GM19452 (cell line): ENCODE results near the gene TIGIT.

Experiments
- ATAC-seq: cut with Tn5 transposase; IDR thresholded peaks from one replicate; pipeline ENCODE4 v1.9.1; 2021; ENCODE audit not compliant: unreplicated experiment

Gene TIGIT

DNA sequence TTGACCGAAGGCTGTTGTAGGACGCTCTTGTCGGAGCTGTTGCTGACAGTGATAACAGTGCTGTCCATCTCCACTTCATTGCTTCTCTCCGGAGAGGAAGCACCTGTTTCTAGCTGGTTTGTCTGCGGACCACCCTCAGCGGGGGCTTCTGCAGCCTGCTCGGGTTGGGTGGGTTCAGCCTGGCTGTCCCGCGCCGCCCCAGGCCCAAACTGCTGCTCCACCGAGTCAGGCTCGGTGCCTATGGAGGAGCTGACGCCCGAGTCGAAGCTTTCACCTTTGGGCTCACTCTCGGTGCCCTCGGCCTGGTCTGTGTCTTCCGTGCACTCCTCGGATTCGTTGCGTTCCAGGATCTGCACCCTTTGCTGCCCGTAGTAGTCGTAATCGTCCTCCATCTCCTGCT lies 56.9 kb downstream of the TIGIT start:
- no peak for ATAC-seq

DNA sequence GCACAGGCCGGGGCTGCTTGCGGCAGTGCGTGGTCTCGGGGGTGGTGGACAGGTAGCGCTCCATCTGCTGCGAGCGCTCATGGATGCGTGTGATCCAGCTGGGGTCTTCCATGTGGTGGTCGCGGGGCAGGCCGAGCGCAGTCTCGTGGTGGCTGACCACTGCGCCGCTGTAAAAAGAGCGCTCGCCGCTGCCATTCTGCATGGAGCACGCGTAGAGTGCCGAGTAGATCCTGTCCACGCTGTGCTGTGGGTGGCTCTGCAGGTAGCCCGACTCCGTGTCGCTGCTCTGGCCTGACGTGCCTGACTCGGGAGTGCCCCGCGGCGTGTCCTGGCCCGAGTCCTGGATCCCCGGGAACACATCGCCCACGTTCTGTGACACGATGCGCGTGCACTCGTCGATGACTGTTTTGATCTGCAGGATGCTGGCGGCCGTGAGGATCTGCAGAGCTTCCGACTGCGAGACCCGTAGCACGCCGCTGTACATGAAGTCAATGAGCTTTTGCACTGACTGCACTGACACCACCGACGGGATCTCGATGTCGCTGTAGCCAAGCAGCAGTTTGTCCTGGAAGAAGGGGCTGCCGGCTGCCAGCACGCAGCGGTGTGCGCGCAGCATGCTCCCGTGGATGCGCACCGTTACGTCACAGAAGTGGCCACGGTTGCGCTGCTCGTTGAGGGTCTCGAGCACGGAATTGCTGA lies 57.4 kb downstream of the TIGIT start:
- ATAC-seq = no peak

DNA sequence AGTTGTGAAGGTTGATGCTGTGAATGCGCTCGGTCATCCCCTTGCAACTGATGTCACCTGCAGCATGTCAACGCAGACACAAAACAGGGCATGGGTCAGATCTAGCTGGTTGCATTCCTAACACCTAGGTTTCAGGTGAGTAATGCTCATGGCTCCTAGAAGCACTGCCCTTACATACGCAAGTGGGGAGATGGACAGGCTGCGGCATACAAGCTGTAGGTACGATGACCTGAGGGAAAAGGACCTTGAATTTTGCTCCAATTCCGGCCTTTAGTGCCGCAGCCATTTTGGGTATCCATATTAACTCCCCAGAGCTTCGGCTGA lies 58.0 kb downstream of the TIGIT start:
- ATAC-seq = no peak

DNA sequence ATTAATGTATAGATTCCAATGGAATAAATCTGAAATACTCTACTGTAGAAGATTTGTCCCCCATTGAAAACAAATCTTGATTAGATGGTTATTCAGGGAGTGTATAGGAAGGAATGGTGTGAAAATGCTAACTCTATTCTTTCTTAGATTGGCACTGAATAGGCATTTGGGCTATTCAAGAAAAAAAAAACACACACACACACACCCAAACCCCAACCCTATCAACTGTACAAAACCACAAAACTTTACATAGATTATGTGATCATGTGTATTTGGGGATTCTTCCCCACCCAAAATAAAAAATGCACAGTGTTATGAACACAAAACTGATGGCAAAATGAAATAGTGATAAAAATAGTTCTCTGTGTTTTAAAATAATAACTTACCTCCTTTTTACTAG lies 61.8 kb downstream of the TIGIT start:
- ATAC-seq = no peak

DNA sequence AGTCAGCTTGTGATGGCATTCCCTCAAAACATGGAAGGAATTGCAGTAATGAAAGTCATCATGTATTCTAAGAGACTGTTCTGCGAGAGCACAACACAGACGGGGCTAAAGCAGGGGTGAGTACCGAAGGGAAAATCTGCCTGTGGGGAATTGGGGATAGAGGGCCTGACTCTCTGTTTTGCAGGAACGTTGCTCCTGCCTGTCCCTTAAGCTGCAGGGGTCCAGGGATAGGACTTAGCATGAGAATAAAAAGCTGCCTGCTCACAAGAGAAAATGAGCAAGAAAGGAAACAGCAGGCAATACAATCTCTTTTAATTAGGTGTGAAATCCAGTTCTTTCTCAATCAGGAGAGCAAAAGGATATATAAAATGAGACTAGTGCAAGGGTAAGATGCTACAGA lies 62.2 kb downstream of the TIGIT start:
- no peak for ATAC-seq

DNA sequence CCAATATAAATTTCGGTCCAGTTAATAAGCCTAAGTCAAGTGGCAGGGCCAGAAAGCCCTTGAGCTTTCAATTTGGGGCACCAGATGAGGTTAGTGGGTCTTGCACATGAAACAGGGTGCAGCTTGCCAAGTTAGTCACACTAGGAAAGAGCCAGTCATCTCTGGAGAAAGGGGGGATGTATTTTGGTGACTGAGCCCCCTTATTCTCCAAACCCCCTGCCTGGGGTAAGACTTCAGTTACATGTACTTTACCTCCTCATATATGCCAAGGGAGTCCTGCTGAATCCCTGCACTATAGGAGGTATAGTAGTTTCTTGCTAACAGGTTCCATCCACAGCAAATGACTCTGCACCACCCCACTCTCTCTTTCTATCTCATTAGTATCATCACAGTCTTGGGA lies 62.7 kb downstream of the TIGIT start:
- ATAC-seq = no peak
